PC-9 (cell line): ENCODE results near the gene TPD52L1.

Source experiments
- CTCF ChIP-seq: fragments of 200-600 bp; sonication (generic); conservative IDR thresholded peaks from 2 replicates; pipeline ENCODE4 v1.6.1; 2017; ENCODE audit warnings: mixed run types, antibody characterized with exemption, mild to moderate bottlenecking, moderate library complexity
- EZH2 ChIP-seq: fragments of 200-600 bp; sonication (generic); IDR thresholded peaks from 2 replicates; pipeline ENCODE4 v1.8.0; 2017; ENCODE audit warnings: antibody characterized with exemption, low read depth

GRCh38 chr6:125269328-125269985 lies 115.9 kb downstream of the TPD52L1 start:
- TF ChIP-seq CTCF: no peak
- TF ChIP-seq EZH2: no peak
